GM12878 (cell line): ENCODE data around the gene CCDC127. TPM values are rescaled to one million over a fixed set of nuclear protein-coding genes. Genes with fewer than 3 reads are reported as not detected.

ENCODE experiments used
- ATAC-seq: fragments of 200-7000 bp; cut with Tn5 transposase; 3 replicates; pipeline ENCODE4 v1.9.1; 2020; ENCODE audit warnings: mild to moderate bottlenecking, moderate library complexity
- BruUV-seq: library from RNA; stranded (reverse); fragments of 400-500 nt; replicated peaks from 2 replicates; lab custom pipeline; 2021; lab: Mats Ljungman, UMichigan
- CTCF ChIA-PET: fragments of 300-600 bp; sonication (Branson Sonifier 250); formaldehyde crosslinking; extraction: SDS; loops from one replicate; lab custom pipeline; 2021; ENCODE audit warnings: inconsistent platforms; lab: Yijun Ruan, JAX
- POLR2A ChIA-PET: fragments of 350-600 bp; formaldehyde crosslinking; extraction: SDS; loops from one replicate; lab custom pipeline; 2021; ENCODE audit warnings: inconsistent platforms; lab: Charles Lee
- RAD21 ChIA-PET: fragments of 300-600 bp; sonication (Branson Sonifier 250); formaldehyde crosslinking; loops from one replicate; lab custom pipeline; 2023; ENCODE audit warnings: antibody characterized with exemption; ENCODE audit not compliant: unreplicated experiment; lab: Charles Lee
- SMC1A ChIA-PET: fragments of 300-600 bp; sonication (Branson Sonifier 250); formaldehyde crosslinking; loops from one replicate; lab custom pipeline; 2023; ENCODE audit not compliant: unreplicated experiment, uncharacterized antibody; lab: Charles Lee
- DNase-seq: peaks from one replicate; pipeline ENCODE4 v3.0.0-alpha.2; 2011; ENCODE audit warnings: low read depth, low spot score
- FAIRE-seq: peaks from 3 replicates; lab custom pipeline; 2011; peaks lifted over from hg19 to GRCh38; lab: Jason Lieb, UNC
- H2AFZ ChIP-seq: 2 replicates; pipeline ENCODE4 v1.6.0; 2011; ENCODE audit warnings: low read depth, low read length, control low read depth; ENCODE audit not compliant: control insufficient read depth
- H3K27ac ChIP-seq: 2 replicates; pipeline ENCODE4 v1.5.1; 2011; ENCODE audit warnings: control low read depth; ENCODE audit not compliant: control insufficient read depth, insufficient read depth
- H3K27me3 ChIP-seq, 2 experiments: replicated peaks in 1 of 2; 2 replicates each; pipeline versions ENCODE4 v1.6.0 to v1.6.1; 2011; ENCODE audit warnings: low read length in 1 of 2; ENCODE audit not compliant: control insufficient read depth in 2 of 2, insufficient read depth in 2 of 2
- H3K36me3 ChIP-seq, 2 experiments: 2 replicates each; pipeline ENCODE4 v1.5.1; 2011; ENCODE audit warnings: low read length in 1 of 2; ENCODE audit not compliant: control insufficient read depth in 2 of 2, insufficient read depth in 2 of 2
- H3K4me1 ChIP-seq: 2 replicates; pipeline ENCODE4 v1.6.1; 2011; ENCODE audit warnings: mild to moderate bottlenecking, low read length, moderate library complexity, mixed read lengths; ENCODE audit not compliant: control insufficient read depth, insufficient read depth
- H3K4me2 ChIP-seq: 2 replicates; pipeline ENCODE4 v1.6.0; 2011; ENCODE audit warnings: control low read depth; ENCODE audit not compliant: control insufficient read depth, insufficient read depth
- H3K4me3 ChIP-seq: fragments of 200-600 bp; sonication (generic); 2 replicates; pipeline ENCODE4 v1.5.1; 2016
- H3K79me2 ChIP-seq: 2 replicates; pipeline ENCODE4 v1.6.0; 2011; ENCODE audit warnings: low read length; ENCODE audit not compliant: control insufficient read depth, insufficient read depth
- H3K9ac ChIP-seq: 2 replicates; pipeline ENCODE4 v1.8.0; 2011; ENCODE audit warnings: low read length, control low read depth, mixed read lengths; ENCODE audit not compliant: control insufficient read depth, insufficient read depth
- H3K9me3 ChIP-seq: replicated peaks from 3 replicates; pipeline ENCODE4 v1.5.1; 2011; ENCODE audit warnings: mild to moderate bottlenecking, low read length; ENCODE audit not compliant: control insufficient read depth, insufficient read depth
- H4K20me1 ChIP-seq: 2 replicates; pipeline ENCODE4 v1.6.0; 2011; ENCODE audit not compliant: control insufficient read depth, insufficient read depth
- BHLHE40 ChIP-seq, 2 experiments: fragments of 450-650 bp in 1 of 2; IDR thresholded peaks; 2 replicates each; pipeline ENCODE4 v1.6.1; 2011 to 2017; ENCODE audit warnings: low read depth in 2 of 2, borderline replicate concordance in 1 of 2, improper control_type of control experiment in 1 of 2, low read length in 1 of 2, mild to moderate bottlenecking in 1 of 2
- CEBPB ChIP-seq, 2 experiments: fragments of 150-350 bp in 1 of 2; IDR thresholded peaks; 2 replicates each; pipeline ENCODE4 v1.6.1; 2012 to 2014; ENCODE audit warnings: low read depth in 2 of 2, low read length in 2 of 2, borderline replicate concordance in 1 of 2, inconsistent platforms in 1 of 2
- EP300 ChIP-seq, 2 experiments: fragments of 150-350 bp in 1 of 2; IDR thresholded peaks; 2 replicates each; pipeline ENCODE4 v1.6.1; 2011 to 2012; ENCODE audit warnings: low read depth in 2 of 2, low read length in 2 of 2, borderline replicate concordance in 1 of 2, improper control_type of control experiment in 1 of 2, inconsistent platforms in 1 of 2; ENCODE audit not compliant: control insufficient read depth in 1 of 2
- GATAD2B ChIP-seq: fragments of 450-650 bp; conservative IDR thresholded peaks from 2 replicates; pipeline ENCODE4 v1.6.1; 2017; ENCODE audit warnings: low read depth, mild to moderate bottlenecking, moderate library complexity
- HCFC1 ChIP-seq: fragments of 150-350 bp; IDR thresholded peaks from 2 replicates; pipeline ENCODE4 v1.6.1; 2014; ENCODE audit warnings: low read length
- IKZF1 ChIP-seq: fragments of 450-650 bp; conservative IDR thresholded peaks from 2 replicates; pipeline ENCODE4 v1.6.1; 2017; ENCODE audit warnings: antibody characterized with exemption, mild to moderate bottlenecking
- MXI1 ChIP-seq: fragments of 150-350 bp; IDR thresholded peaks from 2 replicates; pipeline ENCODE4 v1.6.1; 2011; ENCODE audit warnings: low read depth, mild to moderate bottlenecking, inconsistent platforms, low read length, improper control_type of control experiment
- MYC ChIP-seq: IDR thresholded peaks from 2 replicates; pipeline ENCODE4 v1.6.1; 2011; ENCODE audit warnings: mild to moderate bottlenecking, low read length, moderate library complexity, inconsistent platforms; ENCODE audit not compliant: insufficient read depth, insufficient replicate concordance, insufficient read length, severe bottlenecking
- NFIC ChIP-seq: IDR thresholded peaks from 2 replicates; pipeline ENCODE4 v1.6.1; 2012; ENCODE audit warnings: low read depth, mild to moderate bottlenecking, inconsistent platforms, low read length, moderate library complexity
- RFX5 ChIP-seq: IDR thresholded peaks from 2 replicates; pipeline ENCODE4 v1.6.1; 2011; ENCODE audit warnings: low read depth, low read length, improper control_type of control experiment
- YBX1 ChIP-seq: fragments of 450-650 bp; IDR thresholded peaks from 2 replicates; pipeline ENCODE4 v1.6.1; 2016; ENCODE audit warnings: antibody characterized with exemption
- whole genome bisulfite sequencing: methylation state at CpG from one replicate; pipeline ENCODE4 v1.1.6; 2016; ENCODE audit warnings: low lambda C conversion rate; ENCODE audit not compliant: insufficient replicate concordance, insufficient coverage; ENCODE audit errors: missing lambda C conversion rate; 5-methylcytosine and 5-hydroxymethylcytosine counted together
- in situ Hi-C: fragments of 300-500 bp; cut with MboI; formaldehyde crosslinking; loops from 9 replicates; pipeline ENCODE4 v1.14.3; 2018; ENCODE audit warnings: mixed read lengths
- intact Hi-C: fragments of 100-400 bp; cut with micrococcal nuclease; formaldehyde crosslinking; loops from one replicate; pipeline ENCODE4 v1.14.2; 2022; ENCODE audit not compliant: unreplicated experiment
- polyA plus RNA-seq, 11 experiments: library from polyadenylated mRNA; depleted of rRNA in 4 of 11; unstranded in 6 of 11; stranded (reverse) in 5 of 11; fragments of >200 nt; fragmentation: Nextera tagmentation in 4 of 11; fragmentation: Illumina TruSeq in 1 of 11; extraction: Ambion mirVana in 4 of 11; extraction: Trizol in 1 of 11; gene quantifications; 1 replicate in 1 of 11; 2 replicates in 10 of 11; pipeline versions ENCODE4 v1.2.1 to v1.2.3, GENCODE V29; 2011 to 2016; ENCODE audit warnings: inconsistent platforms in 2 of 11, missing spikeins in 2 of 11, low read depth in 1 of 11
- total RNA-seq, 4 experiments: library from RNA; depleted of rRNA in 3 of 4; stranded (reverse); fragments of >200 nt in 3 of 4; fragmentation: Illumina TruSeq in 1 of 4; extraction: Trizol in 1 of 4; gene quantifications; 2 replicates each; pipeline versions ENCODE4 v1.2.1 to v1.2.3, GENCODE V29; 2013 to 2021
- TF ChIP-seq, protein P1 (sequence below): IDR thresholded peaks from 2 replicates; pipeline ENCODE4 v1.6.1; 2012; ENCODE audit warnings: low read depth, low read length, improper control_type of control experiment
- TF ChIP-seq, protein P2 (sequence below): IDR thresholded peaks from 2 replicates; pipeline ENCODE4 v1.6.1; 2012; ENCODE audit warnings: low read depth, low read length, improper control_type of control experiment
- TF ChIP-seq, protein P3 (sequence below): fragments of 450-650 bp; IDR thresholded peaks from 2 replicates; pipeline ENCODE4 v1.6.1; 2016; ENCODE audit warnings: mild to moderate bottlenecking
- TF ChIP-seq, protein P4 (sequence below): fragments of 450-650 bp; IDR thresholded peaks from 2 replicates; pipeline ENCODE4 v1.6.1; 2018; ENCODE audit warnings: mild to moderate bottlenecking, low read depth, moderate library complexity; ENCODE audit not compliant: partially characterized antibody
- TF ChIP-seq, protein P5 (sequence below): fragments of 450-650 bp; IDR thresholded peaks from 2 replicates; pipeline ENCODE4 v1.6.1; 2017; ENCODE audit warnings: borderline replicate concordance

Gene CCDC127
- total and polyA plus RNA-seq, 10 of the 15 experiments (the other 5 are each of a cell fraction or from before 2014, with no cell fraction given) = 1.9 to 6.9 (median 2.9) TPM

DNA sequence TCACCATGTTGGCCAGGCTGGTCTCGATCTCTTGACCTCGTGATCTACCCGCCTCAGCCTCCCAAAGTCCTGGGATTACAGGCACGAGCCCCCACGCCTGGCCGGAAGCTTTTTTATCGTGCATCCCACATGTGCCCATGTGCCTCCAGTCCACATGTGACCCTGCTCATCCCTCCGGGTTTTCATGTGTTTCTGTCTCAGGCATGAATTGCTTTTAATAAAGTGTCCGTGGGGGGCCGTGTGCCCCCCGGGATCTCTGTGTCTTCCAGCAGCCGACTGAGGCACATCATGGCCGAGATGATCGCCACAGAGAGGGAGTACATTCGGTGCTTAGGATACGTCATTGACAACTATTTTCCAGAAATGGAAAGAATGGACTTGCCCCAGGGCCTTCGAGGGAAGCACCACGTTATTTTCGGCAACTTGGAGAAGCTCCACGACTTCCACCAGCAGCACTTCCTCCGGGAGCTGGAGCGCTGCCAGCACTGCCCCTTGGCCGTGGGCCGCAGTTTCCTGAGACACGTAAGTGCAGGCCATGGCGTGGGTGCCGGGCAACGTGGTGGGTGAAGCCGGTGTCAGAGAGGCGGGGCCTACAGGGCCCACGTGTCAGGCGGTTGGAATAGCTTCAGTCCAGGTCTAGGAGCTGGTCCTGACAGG lies 48.8 kb downstream of the CCDC127 start:
- Histone ChIP-seq H3K79me2 (no peaks in the 10 kb centered on the region), H4K20me1 (no peaks in the 10 kb centered on the region), H3K36me3 (no peaks in the 10 kb centered on the region), H3K4me2 (no peak overlapping the region), H3K9ac (no peak overlapping the region), H2AFZ (no peak overlapping the region), H3K27me3 (peaks cover 0 to 3% of the 10 kb centered on the region in 2 experiments; a peak in 2 of 4 replicates), H3K4me3 (no peak overlapping the region), H3K4me1 (no peaks in the 10 kb centered on the region), H3K9me3 (no peaks in the 10 kb centered on the region; the same call in 2 of the 3 replicates), H3K27ac (no peak overlapping the region)
- intact Hi-C loops = no loop called here
- ATAC-seq = no peak
- TF ChIP-seq IKZF1 = no peak
- no peak for TF ChIP-seq CEBPB (IDR thresholded peaks at IDR 0.05; ENCODE audit: borderline replicate concordance in 1 of 2, low read depth in 2 of 2, low read length in 2 of 2)
- TF ChIP-seq MYC = no peak
- TF ChIP-seq YBX1 = no peak
- TF ChIP-seq MXI1 = no peak
- TF ChIP-seq NFIC = no peak
- TF ChIP-seq EP300 (IDR thresholded peaks at IDR 0.05; ENCODE audit: borderline replicate concordance in 1 of 2, control insufficient read depth in 1 of 2, low read depth in 2 of 2, low read length in 2 of 2) = no peak
- no peak for TF ChIP-seq GATAD2B
- TF ChIP-seq, protein P1, sequence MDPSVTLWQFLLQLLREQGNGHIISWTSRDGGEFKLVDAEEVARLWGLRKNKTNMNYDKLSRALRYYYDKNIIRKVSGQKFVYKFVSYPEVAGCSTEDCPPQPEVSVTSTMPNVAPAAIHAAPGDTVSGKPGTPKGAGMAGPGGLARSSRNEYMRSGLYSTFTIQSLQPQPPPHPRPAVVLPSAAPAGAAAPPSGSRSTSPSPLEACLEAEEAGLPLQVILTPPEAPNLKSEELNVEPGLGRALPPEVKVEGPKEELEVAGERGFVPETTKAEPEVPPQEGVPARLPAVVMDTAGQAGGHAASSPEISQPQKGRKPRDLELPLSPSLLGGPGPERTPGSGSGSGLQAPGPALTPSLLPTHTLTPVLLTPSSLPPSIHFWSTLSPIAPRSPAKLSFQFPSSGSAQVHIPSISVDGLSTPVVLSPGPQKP = no peak
- TF ChIP-seq, protein P2, sequence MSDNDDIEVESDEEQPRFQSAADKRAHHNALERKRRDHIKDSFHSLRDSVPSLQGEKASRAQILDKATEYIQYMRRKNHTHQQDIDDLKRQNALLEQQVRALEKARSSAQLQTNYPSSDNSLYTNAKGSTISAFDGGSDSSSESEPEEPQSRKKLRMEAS = no peak
- TF ChIP-seq RFX5 = no peak
- TF ChIP-seq, protein P3, sequence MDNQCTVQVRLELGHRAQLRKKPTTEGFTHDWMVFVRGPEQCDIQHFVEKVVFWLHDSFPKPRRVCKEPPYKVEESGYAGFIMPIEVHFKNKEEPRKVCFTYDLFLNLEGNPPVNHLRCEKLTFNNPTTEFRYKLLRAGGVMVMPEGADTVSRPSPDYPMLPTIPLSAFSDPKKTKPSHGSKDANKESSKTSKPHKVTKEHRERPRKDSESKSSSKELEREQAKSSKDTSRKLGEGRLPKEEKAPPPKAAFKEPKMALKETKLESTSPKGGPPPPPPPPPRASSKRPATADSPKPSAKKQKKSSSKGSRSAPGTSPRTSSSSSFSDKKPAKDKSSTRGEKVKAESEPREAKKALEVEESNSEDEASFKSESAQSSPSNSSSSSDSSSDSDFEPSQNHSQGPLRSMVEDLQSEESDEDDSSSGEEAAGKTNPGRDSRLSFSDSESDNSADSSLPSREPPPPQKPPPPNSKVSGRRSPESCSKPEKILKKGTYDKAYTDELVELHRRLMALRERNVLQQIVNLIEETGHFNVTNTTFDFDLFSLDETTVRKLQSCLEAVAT = no peak
- TF ChIP-seq, protein P4, sequence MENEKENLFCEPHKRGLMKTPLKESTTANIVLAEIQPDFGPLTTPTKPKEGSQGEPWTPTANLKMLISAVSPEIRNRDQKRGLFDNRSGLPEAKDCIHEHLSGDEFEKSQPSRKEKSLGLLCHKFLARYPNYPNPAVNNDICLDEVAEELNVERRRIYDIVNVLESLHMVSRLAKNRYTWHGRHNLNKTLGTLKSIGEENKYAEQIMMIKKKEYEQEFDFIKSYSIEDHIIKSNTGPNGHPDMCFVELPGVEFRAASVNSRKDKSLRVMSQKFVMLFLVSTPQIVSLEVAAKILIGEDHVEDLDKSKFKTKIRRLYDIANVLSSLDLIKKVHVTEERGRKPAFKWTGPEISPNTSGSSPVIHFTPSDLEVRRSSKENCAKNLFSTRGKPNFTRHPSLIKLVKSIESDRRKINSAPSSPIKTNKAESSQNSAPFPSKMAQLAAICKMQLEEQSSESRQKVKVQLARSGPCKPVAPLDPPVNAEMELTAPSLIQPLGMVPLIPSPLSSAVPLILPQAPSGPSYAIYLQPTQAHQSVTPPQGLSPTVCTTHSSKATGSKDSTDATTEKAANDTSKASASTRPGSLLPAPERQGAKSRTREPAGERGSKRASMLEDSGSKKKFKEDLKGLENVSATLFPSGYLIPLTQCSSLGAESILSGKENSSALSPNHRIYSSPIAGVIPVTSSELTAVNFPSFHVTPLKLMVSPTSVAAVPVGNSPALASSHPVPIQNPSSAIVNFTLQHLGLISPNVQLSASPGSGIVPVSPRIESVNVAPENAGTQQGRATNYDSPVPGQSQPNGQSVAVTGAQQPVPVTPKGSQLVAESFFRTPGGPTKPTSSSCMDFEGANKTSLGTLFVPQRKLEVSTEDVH = no peak
- TF ChIP-seq BHLHE40 (IDR thresholded peaks at IDR 0.05; ENCODE audit: borderline replicate concordance in 1 of 2, low read depth in 2 of 2, low read length in 1 of 2) = no peak
- TF ChIP-seq HCFC1 = no peak
- TF ChIP-seq, protein P5, sequence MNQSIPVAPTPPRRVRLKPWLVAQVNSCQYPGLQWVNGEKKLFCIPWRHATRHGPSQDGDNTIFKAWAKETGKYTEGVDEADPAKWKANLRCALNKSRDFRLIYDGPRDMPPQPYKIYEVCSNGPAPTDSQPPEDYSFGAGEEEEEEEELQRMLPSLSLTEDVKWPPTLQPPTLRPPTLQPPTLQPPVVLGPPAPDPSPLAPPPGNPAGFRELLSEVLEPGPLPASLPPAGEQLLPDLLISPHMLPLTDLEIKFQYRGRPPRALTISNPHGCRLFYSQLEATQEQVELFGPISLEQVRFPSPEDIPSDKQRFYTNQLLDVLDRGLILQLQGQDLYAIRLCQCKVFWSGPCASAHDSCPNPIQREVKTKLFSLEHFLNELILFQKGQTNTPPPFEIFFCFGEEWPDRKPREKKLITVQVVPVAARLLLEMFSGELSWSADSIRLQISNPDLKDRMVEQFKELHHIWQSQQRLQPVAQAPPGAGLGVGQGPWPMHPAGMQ = no peak
- POLR2A ChIA-PET = no interaction called here
- no TSS peak for BruUV-seq
- CTCF ChIA-PET = no interaction called here
- SMC1A ChIA-PET = no interaction called here
- RAD21 ChIA-PET = no interaction called here
- FAIRE-seq = no peak
- in situ Hi-C loops = no loop called here
- no peak for DNase-seq
- 40% methylated on average over 29 of the region's 32 CpGs for WGBS
